ENCODE results near the gene USP4.
"Not testable (repeated sequence)": the region's sequence is repeated elsewhere in the genome, so short reads cannot be mapped to it uniquely, and the experiment has no call there.

USP4 gene

DNA sequence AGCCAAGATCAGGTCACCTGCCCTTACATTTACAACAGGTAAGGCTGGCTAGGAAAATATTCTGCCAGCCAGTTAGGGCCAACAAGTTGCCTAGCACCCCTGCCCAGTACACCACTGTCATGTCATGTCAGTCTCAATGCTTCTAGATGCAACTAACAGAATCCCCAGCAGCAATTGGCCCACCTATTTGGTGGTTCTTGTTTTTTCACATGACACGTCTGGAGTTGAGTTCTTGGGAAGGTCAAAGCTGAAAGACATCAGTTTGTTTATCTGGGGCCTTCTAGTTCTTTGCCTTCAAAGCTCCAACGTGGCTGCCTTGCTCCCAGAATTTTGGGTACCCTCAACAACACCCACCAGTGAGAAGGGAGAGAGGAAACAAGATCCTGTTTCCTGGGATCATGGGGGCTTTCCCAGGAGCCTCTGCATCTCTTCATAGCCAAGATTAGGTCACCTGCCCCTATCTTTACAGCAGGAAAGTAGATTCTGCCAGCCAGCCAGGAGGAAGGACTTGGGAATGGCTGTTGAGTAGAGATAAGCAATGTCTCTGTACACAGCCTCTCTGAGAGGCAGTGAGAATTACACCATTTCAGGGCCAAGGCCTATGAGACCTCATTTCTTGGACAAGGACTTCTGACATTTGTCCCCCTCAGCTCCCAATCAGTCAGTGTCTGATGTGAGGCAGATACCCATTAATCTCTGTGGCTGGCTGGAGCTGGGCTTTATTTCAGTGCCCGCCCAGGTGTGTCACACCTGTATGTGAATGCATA is 9.7 kb upstream of the USP4 start:
- no peak for DNase-seq (ENCODE audit: low read depth)

GRCh38 chr3:49348361-49348760 is 8.5 kb upstream of the USP4 start:
- DNase-seq (ENCODE audit: low read depth): not testable (repeated sequence)

GRCh38 chr3:49346797-49347251 is 7.0 kb upstream of the USP4 start:
- no peak for DNase-seq (ENCODE audit: low read depth)

GRCh38 chr3:49343163-49343562 is 3.3 kb upstream of the USP4 start:
- no peak for DNase-seq (ENCODE audit: low read depth)

DNA sequence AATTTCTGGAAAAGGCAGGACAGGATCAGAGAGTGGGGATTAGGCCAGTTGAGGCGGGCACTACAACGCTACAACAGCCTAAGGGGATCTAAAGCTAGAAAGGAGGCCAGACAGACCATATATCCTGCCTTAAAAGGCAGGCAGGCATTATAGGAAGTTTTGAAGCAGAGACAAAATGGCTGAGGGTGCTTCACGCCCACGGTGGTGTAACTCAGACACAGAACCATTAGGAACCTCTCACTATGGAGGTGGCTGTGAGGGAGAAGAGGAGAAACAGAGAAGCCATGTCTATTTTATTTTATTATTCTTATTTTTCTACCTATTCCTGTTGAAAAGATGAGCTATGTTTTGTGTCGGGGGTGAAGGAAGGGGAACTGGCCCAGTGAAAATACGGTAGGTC is 2.1 kb upstream of the USP4 start:
- no peak for DNase-seq (ENCODE audit: low read depth)

- no peak for DNase-seq (ENCODE audit: low read depth)
Observed at GRCh38 chr3:49339581-49339940, 292 bp downstream of the USP4 start.

DNA sequence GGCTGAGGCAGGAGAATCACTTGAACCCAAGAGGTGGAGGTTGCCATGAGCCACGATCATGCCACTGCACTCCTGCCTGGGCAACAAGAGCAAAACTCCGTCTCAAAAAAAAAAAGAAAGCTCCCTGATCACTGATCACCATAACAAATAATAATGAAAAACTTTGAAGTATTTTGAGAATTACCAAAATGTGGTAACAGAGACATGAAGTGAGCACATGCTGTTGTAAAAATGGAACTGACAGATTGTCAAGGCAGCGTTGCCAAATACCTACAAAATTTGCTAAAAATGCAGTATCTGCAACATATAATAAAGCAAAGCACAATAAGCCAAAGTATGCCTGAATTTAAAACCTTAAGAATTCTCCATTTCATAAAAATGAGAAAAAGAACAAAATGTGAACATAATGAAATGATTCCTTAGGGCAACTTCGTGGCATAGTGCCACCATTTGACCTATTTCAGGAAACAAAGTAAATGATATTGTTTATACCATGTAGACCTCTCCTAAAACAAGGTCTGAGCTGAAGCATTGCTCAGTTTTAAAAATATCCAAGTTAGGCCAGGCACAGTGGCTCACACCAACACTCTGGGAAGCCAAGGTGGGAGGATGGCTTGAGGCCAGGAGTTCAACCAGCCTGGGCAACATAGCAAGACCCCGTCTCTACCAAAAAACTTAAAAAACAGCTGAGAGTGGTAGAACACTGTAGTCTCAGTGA is 5.8 kb downstream of the USP4 start:
- no peak for DNase-seq (ENCODE audit: low read depth)

- no peak for DNase-seq (ENCODE audit: low read depth)
Observed at GRCh38 chr3:49333091-49333490, 6.8 kb downstream of the USP4 start.

- DNase-seq (ENCODE audit: low read depth): no peak
Observed at GRCh38 chr3:49329186-49329585, 10.7 kb downstream of the USP4 start.

- not testable (repeated sequence) for DNase-seq (ENCODE audit: low read depth)
Observed at GRCh38 chr3:49328350-49328749, 11.5 kb downstream of the USP4 start.

- DNase-seq (ENCODE audit: low read depth): no peak
Observed at GRCh38 chr3:49327485-49327884, 12.4 kb downstream of the USP4 start.

DNA sequence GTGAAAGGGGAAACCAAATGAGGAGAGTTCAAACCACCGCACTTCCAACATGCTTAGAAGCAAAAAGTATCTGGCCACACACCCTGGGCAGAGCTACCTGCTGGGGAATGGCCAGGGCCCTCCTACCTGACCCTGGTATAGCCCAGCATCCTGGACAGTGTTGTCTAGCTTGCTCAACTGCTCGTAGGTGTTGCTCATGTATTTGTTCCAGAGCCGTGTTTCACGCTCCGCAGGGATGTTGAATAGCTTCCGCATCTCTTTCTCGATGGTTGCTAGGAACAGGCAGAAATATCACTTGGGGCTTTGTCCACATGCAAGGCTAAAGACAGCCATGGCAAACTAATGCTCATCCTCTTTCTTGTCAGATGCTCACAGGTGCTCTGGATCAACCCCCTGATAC is 15.1 kb downstream of the USP4 start:
- no peak for DNase-seq (ENCODE audit: low read depth)

- DNase-seq (ENCODE audit: low read depth): no peak
Observed at GRCh38 chr3:49316696-49317457, 23.0 kb downstream of the USP4 start.

GRCh38 chr3:49313896-49314688 is 25.8 kb downstream of the USP4 start:
- DNase-seq (ENCODE audit: low read depth): no peak

GRCh38 chr3:49311283-49311682 is 28.6 kb downstream of the USP4 start:
- no peak for DNase-seq (ENCODE audit: low read depth)

DNA sequence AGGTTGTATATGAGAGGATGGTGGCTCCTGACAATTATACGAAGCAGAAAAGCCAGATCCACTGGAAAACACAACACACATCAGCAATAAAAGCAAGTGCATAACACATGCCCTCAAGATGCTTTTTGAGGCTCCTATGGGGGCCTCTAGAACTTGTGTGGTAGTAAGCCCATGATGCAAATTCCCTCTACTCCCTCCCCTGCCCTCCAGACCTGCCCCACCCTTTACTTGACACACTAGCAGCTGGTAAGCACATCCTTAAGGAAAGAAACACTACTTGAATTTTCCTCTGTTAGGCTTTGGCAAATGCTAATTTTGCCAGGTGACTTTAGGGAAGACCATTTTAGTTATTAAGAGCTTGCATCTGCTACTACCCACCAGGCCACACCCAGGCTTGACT is 29.2 kb downstream of the USP4 start:
- DNase-seq (ENCODE audit: low read depth): no peak

GRCh38 chr3:49305608-49306007 is 34.2 kb downstream of the USP4 start:
- no peak for DNase-seq (ENCODE audit: low read depth)

GRCh38 chr3:49302613-49303012 is 37.2 kb downstream of the USP4 start:
- no peak for DNase-seq (ENCODE audit: low read depth)

DNA sequence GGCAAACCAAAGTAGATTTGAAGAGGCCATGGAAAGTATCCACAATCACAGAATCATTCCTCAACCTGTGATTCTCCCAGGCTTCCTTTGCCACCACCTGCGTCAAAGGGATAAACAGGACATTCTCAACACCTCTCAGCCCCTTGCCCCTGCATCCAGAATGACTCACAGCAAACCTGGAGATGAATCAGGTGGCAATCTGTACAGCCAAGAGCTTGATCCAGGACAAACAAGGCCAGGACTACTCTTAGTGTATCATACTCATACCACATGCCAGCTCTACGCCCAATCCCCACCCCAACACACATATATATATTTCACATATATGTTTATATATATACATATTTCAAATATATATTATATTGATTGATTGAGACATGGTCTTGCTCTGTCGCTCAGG is 39.3 kb downstream of the USP4 start:
- no peak for DNase-seq (ENCODE audit: low read depth)

GRCh38 chr3:49298511-49298910 is 41.3 kb downstream of the USP4 start:
- DNase-seq (ENCODE audit: low read depth): no peak

- DNase-seq (ENCODE audit: low read depth): no peak
Observed at GRCh38 chr3:49296781-49297411, 43.0 kb downstream of the USP4 start.

Measured in GM04504 (cell line).